Activated CD4-positive, alpha-beta T cell treated with anti-CD3 and anti-CD28 coated beads, Interleukin-2, amount 50 U/mL, for 1 hour (primary cell): ENCODE results near the gene PDE9A.

ENCODE experiments used
- DNase-seq: peaks from one replicate; pipeline ENCODE4 v3.0.0-alpha.2; 2020

Gene PDE9A

DNA sequence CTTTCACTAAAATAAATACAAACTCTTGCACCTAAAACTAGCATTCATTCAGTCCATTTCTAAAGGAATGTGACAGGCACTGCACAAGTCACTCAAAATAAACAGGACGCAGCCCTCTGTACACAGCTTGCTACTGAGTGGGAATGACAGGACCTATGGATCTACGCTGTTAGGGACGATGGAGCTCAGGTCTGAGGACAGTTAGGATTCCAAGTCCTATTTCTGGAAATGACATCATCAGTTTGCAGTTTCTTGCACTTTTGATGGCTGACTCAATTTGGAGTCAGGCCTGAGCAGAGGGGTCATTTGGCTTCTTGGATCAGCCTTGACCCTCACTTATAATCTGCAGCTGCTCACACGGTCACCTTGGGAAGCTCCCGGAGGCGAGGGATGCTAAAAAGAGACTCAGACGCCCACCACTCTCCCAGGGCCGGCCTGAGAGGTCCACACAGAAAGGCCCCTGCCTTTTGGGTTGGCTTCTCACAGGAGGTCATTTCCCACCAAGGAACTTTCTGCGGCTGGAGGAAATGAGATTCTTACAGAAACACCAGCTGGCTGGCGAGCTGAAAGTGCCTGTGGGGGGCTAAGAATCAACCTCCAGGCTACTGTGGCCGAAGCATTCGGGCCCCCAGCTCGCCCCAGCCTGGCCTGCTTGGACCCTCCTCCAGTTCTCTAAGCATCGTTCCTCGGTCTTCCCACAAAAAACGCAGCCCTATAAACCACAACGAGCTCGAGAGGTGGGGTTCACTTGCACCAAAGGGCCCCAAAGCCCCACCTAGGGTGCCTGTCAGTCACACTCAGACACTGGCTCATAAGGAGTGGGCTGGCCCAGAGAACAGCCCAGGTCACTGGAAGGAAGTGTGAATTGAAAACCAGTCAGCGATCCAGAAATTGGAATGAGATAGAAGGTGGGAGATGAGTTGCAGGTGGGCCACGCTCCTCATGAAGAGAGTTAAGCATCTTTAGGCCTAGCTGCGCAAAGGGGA is 8.9 kb upstream of the PDE9A start:
- DNase-seq, result no peak

DNA sequence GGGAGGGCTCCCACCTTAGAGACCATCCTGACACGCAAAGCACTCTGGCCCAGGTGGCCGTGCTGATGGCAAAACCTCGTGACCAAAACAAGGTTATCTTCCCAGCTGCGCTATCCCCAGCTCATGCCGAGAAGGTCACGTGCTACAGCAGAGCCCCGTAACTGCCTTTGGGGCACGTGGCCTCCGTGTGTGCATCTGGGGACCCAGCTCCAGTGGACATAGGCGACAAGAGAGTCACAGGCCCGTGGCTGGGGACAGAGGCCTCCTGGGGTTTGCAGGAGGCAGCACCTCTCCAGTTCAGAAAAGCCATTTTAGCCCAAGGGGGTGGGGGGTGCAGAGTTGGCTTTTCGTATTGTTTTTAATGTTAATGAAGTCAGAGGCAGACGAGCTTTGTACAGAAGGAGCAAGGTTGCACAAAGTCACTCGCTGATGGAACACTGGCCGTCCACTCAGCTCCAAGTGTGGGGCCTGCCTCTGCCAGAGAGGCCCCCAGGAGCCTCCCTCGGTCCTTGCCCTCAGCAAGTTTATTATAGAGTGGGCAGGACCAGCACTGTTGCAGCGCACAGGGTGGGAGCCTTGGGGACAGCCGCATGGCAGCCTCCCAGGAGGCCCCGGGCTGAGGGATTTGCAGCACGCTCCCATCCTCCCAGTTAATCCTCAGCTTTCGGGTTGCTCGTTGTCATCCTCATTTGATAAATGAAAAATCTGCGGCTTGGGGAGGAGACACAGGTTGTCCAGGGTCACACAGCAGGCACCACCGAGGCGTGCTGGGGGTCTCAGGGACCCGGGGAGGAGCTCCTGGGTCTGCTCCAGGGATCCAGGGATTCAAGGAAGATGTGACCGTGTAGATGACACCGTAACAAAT is 8.0 kb upstream of the PDE9A start:
- DNase-seq, result no peak

DNA sequence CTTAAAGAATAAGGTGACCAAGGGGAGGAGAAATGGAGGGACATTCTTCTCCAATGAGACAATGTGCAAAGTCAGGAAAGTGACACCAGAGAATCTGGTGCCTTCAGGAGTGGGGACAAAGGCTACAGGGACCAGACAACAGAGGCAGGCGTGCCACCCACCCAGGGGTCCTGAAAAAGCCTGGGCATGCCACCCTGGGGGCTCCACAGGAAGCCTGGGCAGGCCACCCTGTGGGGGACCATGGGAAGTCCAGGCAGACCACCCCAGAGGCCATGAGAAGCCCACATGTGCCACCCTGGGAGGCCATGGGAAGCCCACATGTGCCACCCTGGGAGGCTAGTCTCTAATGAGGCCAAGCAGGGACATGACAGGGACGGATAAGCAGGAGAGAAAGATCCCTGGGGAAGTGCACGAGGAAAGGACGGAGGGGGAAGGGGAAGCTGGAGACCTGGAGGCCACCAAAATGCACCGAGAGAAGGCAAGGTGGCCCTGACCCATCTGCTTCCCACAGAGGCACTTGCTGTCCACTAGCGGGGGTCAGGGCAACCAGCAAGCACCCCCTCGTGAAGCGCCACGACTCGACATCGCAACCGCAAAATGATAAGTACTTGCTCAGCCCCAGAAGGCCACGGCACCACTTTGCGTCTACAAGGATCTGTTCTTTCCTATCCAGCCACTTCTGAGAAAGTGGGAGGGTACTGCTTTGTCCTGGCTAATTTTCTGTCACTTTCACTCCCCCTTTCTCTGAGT is 7.2 kb upstream of the PDE9A start:
- no peak for DNase-seq

DNA sequence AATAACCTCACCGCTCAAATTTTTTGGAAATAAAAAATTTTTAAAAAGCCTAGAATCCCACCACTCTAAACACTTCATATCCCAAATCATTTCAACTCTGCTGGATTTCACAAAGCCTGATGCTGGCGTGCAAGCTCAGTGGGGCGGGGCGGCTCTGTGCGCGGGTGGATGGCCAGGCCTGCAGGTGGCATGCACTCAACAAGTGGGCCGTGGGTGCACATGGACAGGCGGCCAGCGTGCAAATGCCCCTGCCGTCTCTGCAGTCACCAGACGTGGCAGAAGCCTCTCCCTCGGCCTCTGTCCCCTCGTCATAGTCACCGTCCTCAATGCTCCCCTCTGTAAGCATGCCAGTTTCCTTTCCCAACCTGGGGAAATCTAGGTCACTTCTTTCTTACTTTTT is 6.6 kb upstream of the PDE9A start:
- DNase-seq, result no peak

DNA sequence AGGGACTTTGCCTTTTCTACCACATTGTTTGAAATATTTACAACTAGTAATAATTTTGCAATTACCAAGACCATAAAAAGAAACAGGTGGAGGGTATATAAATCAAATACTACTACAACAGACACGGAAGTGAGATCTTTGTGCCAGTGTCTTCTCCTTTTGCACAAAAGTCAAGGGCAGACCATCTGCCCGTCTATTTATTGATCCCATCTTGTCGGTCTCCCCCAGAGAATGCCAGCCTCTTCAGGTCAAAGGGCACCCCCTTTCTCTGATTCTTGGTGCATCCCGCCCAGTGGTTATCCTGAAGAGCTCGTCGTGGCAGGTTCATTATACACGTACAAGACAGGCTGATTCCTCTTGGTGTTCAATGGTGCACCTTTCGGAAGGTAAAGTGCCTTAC is 4.8 kb upstream of the PDE9A start:
- DNase-seq, result no peak

DNA sequence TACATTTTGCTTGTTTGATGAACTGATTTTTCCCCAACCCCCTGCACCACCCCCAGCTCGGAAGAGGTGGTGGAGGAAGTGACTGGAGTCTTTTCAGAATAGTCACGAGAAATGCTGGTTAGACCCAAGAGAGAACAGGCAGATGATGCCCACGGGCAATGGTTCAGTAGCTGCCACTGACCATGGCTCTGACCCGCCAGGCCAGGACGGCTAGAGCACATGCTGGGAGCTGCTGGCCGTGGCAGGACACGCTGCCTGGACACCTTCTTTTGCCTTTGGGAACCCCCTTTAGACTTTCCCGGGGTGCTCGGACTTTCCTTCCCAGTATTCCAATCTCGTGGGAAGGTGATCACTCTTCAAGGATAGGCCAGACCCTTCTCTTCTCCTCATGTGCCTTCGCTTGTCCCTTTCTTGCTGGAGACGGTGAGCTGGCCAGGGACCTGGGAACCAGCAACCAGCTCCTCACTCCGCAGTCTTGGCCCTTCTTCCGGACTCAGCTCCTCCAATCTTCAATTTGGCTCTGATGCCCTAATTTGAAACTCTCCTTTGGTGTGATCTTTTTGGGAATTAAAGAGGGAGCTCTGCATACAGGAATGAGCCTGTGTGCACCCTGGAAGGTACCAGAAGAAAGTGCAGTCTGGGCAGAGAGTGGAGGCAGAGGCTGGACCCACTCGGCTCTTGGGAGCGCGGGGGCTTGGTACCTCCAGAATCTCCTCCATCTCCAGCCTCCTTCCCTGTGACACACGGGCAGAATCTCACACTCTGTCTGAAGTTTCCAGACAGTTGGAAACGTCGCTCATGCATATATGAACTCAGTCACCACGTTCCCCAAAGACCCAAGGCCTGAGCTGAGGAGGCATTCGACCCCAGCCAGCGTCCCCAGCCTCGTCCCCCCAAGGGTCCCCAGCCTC is 4.0 kb upstream of the PDE9A start:
- no peak for DNase-seq

DNA sequence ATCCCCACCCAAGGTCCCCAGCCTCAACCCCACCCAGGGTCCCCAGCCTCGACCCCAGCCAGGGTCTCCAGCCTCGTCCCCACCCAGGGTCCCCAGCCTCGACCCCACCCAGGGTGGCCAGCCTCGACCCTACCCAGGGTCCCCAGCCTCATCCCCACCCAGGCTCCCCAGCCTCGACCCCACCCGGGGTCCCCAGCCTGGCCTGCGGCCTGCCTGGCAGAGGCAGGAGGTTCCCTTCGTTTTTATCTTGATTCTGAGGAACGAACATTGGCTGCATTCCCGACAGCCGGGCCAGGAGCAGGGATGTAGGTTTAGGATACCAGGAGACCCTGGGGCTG is 3.4 kb upstream of the PDE9A start:
- DNase-seq, result no peak

DNA sequence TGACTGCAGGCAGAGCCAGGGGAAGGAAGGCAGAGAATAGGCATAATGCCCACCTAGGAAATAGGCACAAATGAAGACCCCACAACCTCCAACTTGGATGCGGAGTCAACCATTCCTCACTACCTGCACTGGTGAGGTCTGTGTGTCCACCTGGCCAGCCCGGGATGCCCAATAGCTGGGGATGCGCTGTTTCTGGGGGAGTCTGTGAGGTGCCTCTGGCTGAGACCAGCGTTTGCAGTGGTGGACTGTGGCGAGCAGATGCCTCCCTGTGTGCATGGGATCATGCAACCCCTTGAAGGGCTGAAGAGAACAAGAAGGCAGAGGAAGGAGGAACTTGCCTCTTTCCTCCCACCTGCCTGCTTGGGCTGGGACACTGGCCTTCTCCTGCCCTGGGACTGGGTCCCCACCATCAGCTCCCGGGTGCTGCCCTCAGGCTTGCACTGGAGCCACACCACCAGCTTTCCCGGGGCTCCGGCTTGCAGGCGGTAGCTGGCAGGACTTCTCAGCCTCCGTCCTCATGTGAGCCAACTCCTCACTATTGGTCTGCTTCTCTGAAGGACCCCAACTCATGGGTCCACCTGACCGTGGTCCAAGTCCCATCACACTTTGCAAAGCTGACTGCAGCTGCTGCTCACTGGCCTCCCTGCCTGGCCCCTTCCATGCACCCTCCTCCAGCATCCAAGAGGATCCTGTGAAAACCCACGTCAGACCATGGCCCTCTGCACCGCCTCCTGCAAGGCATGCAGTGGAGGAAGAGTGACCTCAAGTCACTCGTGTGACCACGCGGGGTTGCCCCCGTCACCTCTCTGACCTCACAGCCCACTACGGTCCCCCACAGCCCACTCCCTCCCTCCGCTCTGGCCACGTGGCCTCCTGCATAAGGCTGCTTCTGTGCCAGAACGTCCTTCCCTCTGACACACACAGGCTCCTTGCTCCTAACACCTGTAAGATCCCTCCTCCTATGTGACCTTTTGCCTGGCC is 2.7 kb upstream of the PDE9A start:
- DNase-seq, result no peak

DNA sequence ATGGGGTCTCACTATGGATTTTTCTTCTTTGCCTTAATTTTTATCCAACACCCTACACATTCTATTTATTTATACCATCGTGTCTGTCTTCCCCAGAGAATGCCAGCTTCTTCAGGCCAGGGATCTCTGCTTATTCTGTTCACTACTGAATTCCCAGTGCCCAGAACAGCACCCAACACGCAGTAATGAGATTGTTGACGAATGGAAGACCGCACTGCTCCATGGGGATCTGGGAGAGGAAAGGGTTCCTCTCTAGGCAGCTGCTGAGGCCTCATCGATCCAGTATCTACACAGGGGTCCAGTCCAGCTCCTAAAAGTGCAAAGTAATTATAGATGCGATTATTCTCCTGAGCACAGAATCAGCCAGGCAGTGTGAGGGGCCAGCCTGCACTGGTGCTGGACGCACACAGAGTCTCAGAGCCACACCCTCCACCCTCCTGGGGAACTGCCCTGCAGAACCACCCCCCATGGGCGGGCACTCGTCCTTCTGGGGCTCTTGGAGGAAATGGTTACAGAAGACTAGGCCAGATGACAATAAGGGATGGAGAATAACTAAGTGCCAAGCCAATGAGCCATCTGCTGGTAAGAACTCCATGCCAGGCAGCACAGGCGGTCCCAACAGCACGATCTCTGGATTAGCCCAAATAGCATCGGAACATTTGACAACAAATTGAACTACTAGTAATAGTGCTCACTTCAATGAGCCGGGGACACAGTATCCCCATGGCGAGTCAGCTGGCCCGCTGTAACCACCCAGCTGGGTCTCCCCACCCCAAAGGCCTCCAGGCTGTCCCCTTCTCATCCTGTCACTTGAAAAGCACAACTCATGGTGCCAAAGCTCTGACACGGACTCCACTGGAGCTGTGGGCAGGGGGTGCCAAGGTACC is 1.7 kb upstream of the PDE9A start:
- no peak for DNase-seq

DNA sequence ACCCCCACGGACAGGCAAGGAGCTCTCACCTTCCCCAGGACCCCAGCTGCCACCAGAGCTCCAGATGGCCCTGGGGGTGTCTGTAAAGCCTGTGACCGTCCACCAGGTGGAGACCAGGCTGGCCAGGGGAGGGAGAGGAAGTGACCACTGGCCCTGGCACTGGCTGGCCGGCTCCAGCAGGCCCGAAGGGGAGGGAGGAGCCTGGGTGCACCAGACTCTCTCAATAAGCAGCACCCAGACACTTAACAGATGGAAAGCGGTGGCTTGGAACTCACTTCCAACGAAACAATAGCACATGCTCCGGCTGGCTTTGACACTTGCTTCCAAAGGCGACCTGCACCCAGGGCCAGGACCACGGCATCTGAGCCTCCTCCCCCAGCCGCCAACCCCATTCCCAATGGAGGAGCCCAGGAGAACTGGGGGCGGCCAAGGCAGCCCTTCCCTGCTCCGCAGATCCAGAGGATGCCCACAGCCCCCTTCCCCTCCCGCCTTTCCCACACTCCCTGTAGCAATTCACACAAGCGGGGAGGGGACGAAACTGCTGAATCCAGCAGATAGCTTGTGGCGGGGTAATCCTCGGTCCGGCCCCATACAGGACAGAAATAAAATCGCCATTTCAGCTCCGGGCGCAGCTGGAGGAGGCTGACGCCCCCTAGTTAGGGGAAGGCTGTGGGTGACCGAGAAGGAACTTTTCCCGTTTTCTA is 742 bp upstream of the PDE9A start:
- DNase-seq, result no peak

DNA sequence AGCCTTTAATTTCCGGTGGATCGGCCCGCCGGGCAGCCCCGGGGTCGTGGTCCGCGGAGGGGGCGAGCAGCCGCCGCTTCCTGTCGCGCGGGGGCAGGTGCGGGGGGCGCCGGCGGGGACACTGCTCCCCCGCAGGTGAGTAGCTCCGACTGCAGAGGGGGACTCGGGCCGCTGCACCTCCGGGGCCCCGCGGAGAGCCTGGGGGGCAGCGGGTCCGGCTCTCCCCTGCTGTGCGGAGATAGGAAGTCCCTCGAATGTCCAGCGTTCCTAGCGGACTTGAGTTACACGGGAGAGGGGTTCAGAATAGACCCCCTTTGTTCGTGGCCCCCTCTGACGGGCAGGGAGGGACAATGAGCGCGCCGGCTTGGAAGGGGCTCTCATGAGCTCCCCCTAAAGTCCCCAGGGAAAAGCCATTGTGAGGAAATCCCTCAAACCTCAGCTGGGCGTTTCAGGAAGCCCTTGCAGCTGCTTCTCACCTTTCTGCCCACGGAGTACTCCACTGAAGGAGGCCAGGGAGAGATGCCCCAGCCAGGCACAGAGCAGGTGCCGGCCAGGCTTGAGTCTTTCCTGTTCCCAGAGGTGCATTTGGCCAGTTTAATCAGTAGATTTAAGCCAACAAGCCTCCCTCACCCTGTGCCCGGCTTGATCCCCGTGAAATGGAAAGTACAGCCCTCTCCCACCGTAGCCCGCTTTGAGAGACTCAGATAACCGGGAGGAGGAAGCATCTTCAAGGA is 925 bp downstream of the PDE9A start:
- no peak for DNase-seq

DNA sequence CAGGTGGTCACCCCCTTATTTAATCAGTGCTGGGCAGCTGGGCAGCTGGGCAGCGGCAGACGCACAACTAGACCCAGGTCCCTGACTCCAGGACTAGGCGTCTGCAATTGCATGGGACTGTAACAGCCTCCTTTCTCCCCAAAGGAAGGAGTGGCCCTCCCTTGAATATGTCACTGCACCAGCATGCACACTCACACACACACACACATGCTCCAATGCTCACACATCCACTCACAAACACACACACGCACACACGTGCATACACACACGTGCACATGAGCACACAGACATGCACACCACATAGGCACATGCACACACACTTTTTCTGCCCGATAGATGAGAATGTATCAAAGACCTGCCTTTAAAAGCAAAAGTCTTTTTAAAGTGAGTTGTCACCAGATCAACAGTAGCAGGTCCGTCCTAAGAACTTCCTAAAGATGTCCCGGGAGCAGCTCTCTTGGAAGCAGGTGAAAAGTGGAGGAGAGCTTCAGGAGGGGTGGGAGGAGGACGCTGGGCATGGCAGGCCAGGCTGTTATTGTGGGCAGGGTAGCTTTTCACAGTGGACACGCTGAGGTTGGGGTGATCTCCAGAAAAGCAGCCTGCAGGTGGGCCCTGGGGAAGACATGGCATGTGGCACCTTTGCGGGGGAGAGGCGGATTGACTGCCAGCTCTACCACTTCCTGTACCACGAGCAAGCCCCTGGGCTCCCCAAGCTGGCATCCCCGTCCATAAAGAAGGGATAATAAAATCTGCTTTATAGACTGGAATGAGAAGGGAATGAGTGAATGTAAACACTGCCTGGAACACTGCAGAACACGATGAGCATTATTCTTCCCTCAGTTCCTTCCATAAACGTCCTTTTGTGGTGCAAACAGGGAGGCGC is 1.7 kb downstream of the PDE9A start:
- no peak for DNase-seq

DNA sequence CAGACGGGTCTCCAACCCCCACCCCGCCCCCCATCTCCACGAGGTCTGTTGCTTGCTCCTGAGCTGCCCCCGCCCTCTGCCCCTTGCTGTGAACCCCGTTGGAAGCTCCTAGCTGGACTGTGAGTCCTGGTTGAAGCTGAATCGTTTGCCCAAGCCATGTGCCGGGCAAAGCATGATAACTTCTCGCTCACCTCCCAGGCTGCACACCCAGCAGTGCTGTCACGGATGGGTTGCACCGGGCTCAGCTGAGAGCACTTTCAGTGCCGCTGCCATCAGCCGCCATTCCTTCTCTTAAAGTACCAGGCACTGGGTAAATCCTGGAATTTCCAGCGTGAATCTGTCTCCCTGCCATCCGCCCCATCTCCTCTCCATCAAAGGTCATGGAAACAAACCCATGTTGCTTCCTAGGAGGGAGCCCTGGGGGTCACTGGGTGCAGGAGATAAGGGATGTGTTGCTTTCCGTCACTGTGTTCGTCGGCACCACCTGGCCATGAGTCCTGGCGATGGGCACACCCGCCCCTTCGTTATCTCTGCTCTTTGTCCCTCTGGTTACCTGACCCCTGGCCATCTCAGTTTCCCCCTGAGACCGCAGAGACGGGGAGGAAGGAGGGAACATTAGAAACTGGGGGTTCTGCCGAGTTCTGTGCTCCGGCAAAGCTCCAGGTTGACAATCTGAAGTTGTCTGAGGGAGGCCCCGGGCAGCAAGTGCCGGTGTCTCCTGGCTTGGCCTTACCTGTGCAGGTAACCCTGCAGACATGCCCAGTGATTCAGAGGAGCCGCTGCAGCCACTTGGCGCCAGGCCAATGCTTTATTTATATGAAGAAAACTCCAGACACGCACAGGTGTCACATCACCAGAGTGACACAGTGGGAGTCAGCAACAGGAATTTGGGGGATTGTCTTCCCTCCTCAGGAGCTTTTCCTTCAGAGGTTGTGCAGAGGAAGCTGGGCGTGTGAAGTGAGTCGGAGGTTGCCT is 2.7 kb downstream of the PDE9A start:
- no peak for DNase-seq

DNA sequence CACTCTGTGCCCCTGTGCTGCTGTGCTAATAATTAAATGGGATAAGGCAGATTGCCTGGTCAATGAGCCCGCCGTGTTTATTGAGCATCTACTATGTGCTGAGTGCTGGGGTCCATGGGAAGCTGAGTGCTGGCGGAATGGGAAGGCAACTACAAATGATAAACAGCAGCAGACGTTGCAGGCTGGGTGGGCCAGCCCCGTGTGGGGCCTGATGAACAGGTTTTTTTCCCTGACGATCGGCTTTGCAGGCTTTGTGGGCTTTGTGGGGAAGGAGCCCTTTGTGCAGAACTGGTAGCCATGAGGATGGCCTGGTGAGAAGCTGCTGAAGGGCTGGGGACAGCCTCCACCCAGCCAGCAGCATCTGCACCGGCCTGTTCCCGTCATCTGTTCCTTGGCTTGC is 3.5 kb downstream of the PDE9A start:
- DNase-seq, result no peak

DNA sequence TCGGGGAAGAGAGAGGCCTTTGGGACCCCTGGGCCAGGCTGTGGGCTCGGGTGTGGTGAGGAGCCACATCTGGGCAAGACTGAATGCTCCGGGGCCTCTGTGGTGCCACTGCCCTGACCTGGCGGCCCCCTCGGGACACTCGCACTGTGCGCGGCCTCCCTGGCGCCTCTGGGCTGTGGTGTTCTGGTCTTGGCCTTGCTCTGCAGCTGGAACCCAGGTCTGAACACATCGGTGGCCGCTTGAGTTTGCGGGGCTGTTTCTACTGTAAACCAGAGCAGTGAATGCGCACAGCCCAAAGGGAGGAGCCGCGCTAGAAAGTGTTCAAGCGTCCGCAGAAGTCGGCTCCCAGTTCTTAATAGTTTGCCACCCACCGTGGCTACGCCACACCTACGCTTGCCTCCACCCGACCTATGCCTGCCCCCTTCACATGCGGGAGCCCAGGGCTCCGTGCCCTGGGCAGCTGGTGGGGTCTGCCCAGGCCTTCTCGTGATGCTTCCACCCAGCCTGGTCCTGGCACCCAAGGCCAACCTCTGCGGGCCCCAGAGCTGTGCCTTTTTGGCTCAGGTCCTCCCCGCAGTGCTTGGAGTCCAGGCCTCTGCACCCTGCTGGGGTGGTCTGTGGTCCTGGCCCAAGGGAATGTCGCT is 4.4 kb downstream of the PDE9A start:
- DNase-seq, result no peak
